Ecto neural progenitor cell (in vitro differentiated cells): Measurements from ENCODE around the gene UNC5C.

Source experiments
- DNase-seq: peaks from one replicate; pipeline ENCODE4 v3.0.0-alpha.2; 2018; ENCODE audit warnings: low spot score

Gene UNC5C

DNA sequence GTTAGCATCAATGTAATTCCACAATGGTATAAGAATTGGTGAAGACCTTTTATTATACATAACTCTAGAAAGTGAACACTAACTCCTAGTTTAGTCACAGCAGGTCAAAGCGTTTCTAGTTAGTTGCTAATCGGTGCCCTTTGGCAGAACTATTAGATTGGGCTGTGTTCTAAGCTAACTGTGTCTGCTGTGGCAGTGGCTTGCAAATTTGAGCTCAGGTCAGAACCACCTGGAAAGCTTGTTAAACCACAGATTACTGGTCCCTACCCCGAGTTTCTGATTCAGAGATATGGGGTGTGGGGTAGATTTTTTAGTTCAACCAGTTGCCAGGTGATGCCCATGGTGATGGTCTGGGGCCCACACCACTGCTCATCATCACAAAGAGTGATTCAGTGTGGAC lies 332.1 kb downstream of the UNC5C start:
- no peak for DNase-seq

DNA sequence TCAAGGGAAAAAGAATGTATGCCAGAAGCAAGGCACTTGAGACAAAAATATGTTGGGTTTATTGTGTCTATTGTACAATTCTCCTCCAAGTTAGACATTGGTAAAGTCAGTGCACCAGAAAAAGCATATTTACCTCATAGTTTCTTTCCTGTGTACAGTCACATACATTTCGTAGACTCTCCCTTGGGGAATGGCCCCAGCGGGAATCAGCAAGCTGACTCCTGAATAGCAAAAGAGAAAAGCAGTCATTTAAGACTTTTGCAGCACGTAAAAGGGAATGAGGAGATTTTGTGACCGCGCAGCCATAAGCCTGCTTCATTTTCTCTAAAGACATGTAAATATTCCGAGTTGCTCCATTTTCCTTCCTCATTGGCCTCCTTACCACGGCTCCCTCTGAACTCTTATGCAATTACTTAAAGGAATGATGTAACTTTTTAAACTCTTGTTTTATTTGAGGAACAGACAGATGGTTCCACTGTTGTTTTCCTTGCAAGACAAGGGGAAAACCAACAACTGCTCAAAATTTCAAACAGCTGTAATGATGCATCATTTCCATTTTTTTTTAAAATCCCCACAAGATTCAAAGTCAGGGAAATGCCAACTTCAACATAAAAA lies 332.7 kb downstream of the UNC5C start:
- DNase-seq = no peak

DNA sequence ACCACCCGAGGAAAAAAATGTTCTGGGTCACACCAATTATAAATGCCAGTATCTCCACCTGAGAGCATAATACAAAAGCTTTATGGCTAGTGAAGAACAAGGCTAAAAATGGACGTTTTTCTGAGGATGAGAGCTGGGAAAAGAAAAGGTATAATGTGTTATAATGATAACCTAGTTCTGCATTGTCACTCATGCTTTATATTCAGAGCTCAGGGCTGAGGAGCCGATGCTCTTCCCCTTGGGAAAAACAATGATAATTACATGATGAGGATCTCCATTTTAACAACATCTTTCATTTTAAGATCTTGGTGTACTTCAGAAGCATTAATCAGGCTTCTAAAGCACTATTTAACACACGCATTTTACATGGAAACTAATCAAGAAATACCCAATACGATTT lies 333.7 kb downstream of the UNC5C start:
- DNase-seq = no peak

DNA sequence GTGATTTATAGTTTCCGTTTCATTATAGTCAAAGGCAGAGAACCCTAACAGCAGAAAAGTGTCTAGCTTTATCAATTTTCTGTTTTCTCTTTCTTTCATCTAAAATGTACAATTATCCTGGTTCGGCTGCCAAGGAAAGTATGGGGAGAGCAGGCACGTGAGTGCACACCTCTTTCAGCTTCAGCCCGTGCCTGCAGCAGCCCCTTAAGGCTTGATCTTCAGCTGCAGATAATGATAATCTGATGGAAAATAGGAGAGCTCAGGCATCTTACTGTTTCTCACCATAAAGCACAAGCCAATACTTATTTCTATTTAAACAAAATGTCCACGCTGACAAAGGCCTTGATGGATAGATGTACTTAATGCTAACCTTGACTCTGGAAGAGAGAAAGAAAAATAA lies 334.4 kb downstream of the UNC5C start:
- no peak for DNase-seq

DNA sequence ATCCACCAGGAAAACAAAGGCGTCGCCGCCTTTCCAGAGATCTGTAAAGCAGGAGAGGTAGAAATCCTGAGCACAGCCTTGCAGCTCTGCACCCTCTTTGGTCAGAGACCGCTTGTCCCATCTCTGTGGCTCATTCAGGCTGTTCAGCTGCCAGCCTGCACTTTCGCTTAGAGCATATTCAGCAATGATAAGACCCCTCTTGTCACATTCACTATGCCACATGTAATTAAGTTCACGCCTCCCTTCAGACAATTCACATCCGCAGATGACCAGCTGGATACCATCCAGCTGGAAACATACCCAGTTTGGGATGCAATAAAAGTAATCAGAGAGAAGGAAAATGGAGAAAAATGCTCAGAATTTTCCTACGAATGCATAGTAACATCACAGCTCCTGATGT lies 335.4 kb downstream of the UNC5C start:
- DNase-seq = no peak

DNA sequence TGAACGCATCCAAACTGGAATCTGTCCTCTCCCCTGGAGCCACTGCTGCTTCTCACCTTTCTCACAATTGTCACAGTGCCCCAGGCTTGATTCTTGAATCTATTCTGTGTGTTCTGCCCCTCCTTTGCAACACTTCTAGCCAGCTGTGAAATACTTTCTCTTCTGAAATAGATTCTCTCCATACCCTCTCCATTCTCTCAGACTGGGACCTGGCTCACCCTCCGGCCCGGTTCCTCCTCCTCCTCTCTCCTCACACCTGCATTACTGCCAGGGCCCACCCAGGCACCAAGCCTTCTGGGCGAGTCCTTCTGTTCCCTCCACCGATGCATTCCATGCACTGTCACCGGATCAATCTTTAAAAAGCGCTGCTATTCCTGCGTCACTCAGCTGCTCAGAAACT lies 336.1 kb downstream of the UNC5C start:
- no peak for DNase-seq

DNA sequence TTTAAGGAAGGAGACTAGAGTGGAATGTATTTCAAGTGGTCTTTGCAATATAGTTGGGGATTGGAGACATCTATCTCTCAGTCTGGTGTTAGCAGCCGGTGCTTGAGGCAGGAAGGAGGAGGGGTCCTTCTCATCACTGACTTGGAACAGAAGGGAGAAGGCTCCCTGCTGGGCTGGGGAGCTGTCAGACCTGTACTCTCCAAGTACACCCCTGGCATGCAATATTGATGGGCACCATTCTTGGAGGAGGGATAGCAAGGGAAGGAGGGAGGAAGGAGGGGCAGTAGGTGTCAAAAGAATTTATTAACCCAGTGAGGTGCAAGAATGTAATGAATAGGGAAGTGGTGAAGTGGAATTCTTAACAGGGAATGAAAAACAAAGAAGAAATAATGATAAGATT lies 338.8 kb downstream of the UNC5C start:
- no peak for DNase-seq

DNA sequence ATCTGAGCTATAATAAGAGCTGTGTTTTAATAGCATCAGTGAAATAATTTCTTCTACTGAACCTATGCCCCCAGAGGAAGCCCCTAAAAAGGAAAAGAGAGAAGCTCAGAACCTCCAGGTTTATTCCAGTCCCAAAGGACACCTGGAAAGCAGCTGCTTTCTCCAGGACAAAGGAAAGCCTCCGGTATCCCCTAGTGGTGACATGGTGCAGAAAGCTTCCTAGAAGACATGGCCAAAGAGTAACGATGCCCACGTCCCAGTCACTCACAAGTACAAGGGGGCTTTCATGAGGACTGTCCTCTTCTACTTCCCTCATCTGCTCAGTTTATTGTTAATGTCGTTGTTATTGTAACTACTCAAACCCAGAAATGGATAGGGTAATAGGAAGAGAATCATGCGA lies 343.9 kb downstream of the UNC5C start:
- no peak for DNase-seq

DNA sequence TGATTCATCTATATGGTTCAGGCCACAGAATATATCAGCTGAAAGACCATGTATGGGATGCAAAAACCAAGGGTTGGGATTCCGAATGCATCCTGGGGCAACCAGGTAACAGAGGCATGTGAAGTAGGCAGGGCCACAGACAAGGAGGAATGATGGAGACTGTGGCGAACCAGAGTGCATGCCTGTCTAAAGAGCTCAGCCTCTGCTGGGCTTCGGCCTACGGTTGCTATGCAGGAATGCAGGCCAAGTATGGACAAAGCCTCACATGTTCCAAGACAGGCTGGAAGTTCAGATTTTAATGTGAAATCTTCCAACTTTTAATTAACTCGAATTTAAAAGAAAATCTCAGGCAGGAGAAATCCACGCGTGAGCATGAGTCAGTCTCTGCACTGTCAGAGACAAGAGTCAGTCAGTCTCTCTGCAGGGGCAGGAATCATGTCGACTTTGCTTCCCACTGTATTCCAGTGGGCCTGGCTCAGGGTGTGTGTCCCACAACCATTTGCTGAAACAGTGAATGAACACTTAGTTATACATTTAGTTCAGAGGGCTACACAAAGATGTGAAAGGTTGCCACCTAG lies 344.4 kb downstream of the UNC5C start:
- no peak for DNase-seq

DNA sequence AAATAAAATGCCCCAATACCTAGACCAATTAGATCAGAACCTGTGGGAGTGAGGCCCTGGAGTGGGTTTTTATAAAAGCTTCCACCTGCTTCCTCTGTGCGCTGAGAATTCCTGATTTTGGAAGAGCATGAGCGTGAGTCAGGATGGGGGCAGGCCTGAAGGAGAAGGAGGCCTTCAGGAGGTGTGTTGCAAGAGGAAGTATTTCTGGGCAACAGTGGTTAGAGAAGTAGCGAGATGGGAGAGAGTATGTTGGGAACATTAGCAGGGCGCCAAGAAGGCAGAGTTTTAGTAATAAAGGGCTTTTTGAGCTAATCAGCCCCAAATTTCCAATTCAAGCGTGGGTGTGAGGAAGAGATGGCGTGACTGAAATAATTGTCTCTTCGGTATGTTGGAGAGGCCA lies 349.8 kb downstream of the UNC5C start:
- no peak for DNase-seq

DNA sequence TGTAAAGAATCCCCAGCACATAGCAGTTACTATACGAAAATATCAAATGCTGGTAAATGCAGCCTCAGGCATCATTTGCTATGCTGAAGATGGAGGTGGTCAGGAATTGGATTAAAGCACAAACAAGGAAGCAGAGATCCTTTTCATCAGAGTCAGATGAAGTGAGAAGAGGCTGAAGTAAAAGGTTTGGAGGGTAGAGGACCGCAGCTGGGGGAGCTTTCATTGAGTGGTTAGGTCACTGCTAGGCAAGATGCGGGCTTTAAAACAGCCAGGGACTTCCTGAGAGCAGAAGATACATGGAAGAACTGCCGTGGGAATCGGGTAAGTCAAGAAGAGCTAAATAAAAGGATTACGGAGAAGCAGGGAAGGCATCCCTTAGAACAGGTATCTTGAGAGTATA lies 351.4 kb downstream of the UNC5C start:
- DNase-seq = no peak

DNA sequence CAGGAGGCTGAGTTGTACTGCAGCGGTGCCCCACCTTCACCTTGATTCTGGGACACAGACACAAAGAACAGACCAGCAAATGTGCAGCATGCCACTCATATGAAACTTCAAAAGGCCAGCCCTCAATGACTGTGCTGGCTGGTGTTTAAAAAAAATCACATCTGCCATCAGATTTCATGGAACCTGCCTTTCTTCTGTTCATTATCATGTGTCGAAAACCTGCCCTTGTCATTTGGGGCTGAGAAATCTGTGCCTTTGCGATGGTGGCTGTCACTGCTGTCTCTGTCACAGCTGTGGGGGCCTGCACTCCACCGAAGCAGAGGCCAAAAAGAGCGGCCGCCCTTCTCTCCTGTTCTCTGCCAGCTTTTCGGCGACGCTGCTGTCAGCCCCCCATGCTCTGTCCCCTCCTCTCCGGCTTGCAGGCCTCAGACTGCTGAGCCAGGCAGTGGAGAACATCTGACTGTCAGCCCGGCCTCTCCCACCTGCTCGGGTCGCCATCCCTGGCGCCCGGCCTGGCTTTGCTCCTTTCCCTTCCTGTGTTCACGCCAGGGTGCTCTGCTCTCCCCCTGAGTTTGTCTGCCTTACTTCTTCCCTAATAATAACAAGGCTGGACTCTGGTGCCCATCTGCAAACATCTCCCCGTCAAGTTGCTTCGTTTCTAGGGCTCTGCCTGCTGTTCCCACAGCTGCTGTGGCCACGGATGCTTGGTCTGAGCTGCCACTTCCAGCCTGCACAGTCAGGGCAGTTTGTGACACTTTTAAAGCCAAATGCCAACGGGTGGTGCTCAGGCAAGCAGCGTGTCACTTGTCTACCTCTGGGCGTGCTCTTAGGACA lies 355.2 kb downstream of the UNC5C start:
- no peak for DNase-seq

DNA sequence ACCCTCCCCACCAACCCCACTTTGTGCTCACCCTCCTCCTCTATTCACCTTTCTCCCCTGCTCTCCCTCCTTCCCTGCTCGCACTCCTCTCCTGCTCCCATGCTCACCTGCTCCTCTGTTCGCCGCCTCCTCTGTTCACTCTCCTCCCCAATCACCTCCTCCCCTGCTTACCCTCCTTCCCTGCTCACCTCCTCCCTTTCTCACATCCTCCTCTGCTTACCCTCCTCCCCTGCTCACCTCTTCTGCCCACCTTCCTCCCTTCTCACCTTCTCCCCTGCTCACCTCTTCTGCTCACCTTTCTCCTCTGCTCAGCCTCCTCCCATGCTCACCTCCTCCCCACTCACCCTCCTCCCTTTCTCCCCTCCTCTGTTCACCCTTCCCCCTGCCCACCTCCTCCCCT lies 357.2 kb downstream of the UNC5C start:
- DNase-seq = no peak

DNA sequence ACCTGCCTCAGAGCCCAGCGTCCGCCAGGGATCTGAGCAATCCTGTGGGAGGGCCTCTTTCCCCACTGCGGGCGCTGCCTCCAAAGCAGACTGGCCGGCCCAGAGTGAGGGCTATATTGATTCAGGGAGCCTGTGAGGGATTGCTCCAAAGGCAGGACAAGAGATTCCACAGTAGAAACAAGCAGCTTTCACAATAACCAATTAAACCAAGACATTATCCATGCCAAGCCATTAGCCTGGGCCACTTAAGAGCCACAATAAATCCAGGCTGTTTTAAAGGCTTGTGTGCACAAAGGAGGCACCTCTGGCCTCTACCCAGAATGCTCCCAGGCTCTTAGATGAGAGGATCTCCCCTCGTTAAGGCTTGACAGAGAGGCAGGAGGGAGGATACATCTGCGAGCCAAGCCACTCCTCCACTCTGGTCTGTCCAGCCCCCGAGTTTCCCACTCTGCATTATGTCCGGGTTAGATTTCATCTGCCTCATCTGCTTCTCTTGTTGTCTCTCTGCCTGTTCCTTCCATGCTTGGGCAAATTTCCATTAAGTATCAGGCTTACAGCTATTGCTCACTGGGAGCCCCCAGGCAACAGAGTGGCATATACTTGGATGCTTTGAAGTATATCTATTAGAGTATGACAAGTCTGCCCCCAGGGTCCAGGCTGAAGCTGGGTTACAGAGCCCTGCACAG lies 357.9 kb downstream of the UNC5C start:
- peak; percentile 64 for DNase-seq

DNA sequence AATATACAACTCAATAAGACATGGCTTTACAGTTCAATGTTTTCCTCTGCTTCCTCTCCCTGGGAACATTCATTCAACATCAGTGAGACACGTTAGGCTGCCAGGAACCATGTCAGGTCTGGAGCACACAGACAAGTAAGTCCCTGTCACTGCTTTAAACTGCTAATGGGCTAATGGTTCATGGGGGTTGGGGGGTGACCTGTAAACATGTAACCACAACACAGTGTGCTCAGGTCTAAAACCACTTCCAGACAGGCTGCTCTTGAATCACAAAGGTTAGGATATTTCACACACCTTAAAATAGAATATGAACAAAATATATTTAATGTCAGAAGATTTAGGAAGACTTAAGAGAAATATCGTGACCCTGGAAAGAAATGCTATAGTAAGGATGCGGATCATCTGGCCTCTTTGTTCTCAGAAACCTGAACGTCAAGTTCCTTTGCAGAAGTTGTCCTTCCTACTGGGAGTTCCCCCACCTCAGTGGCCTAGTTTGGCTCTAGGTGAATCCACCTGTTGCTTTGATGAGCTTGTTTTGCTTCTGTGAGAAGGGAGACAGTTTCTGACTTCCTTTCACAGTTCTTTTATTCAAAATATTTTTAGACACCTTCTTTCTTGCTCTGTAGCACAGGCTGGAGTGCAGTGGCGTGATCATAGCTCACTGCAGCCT lies 359.9 kb downstream of the UNC5C start:
- DNase-seq = no peak

DNA sequence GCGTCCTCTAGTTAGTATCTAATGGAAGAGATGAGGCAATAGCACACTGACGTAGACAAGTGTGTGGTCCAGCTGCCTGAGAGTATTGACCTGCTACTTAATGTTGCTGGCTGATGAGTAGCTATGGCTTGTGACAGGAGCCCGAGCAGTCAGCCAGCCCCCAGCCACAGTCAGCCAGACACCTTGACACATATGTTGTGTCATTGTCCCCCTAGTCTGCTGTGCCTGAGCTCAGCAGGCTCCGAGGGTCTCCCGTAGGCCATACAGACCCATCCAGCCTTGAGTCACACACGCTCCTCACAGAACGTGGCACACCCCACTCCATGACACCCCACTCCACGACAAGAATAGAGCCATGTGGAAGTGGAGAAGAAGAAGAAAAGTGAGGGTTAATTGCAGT lies 362.1 kb downstream of the UNC5C start:
- no peak for DNase-seq

DNA sequence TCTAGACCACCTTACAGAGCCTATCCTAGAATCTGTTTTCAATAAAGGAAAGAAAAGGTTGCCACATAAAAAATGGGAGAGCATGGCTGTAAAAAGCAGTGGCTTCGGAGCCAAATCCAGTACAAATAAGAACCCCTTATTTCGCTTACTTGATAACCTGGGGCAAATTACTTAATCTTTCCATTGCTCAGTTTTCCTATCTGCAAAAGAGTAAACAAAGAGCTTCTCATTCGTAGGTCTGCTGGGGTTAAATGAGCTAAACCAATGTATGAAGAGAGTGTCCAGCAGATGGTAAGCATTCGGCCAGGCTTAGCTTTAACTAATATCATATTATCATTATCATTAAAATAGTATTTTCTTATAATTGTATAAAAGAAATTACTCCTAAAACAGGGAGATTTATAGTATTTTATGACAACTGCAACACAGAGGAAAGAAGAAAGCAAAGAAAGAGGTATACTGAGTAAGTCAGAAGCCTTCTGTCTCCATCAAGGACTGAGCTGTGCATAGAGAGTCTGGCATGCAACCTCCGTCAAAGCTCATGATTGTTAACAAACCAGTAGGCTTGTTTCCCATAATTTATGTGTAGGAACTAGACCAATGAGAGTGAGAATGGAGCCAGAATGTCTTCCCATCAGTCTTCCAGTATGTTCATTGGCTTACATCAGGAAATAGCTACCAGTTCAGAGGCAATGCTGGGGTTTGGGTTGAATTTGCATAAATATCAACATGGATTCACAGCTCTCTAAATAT lies 364.9 kb downstream of the UNC5C start:
- DNase-seq = no peak

DNA sequence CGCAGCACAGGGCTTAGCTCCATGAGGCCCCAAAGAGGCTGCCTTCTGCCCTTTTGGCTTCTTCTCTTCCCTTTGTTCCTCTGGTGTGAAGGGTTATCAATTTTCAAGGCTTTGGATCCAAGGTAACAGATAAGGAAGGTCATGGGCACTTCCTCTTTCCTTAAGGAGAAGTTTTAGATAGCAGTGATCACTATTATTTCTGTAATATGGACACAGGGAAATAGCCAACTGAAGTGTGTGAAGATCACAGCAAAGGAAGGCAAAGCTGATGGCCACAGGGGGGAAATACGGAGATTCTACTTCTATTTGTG lies 366.8 kb downstream of the UNC5C start:
- DNase-seq = no peak

DNA sequence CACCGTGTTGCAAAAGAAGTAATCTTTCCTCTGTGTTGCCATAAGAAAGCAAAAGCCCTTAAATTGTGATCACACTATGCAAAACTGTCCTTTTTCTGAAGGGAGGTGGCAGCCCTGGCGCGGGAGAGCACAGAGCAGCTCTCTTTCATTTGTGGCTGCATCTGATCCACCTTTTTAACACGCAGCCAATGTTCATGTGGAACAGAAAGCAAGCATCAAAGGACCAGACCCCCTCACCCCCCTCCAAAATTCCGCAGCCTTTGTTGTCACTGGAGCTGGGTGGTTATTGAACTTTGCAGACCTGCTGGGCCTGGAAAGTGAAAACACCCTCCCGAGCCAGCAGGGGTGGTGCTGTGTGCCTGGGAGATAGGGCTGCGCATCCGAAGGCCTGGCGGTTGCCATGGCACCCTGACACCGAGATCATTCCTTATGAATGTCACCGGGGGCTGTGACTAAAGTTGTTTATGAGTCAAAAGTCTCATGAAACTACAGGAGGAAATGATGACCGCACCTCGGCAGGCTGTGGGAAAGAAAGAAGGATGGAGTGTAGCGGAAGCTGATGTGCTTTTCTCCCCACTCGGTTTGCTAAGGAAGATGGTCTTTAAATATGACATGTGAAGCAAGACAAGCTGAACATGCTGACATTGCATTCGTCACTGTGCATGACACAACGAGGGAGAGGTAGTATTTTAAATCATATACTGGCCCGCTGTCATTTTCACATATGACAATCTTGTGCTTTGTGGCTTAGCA lies 367.4 kb downstream of the UNC5C start:
- DNase-seq = peak; percentile 84

DNA sequence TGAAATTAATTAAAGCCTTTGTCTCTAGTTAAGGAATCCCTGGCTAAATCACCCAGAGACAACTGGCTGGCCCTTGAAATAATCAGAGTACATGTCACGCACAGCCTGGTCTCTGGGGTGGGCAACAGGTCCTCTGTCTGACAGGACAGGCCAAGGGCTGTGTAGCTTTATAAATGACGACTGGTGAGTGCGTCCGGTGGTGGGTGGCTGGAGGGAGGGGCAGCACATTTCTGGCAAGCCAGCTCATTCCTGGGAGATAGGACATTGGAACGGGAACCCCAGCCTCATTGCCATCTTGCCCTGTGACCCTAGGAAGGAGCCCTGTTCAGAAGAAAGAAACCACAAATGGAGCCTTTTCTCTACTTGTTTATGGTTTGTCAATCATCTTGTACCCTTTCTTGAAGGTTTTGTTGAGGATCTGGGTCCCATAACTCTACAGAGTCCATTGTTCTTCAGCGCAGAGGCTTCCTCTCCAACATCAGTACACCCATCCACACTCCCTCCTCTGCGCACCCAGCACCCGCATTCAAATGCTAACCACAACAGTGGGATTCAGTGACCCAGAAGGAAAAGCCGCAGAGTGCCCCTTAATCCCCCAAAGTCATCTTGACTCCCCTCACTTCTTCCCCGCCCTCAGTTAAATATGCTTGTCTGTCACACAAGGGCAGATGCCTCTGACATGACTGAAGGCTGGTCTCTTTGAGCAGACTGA lies 368.1 kb downstream of the UNC5C start:
- DNase-seq = peak; percentile 67
